COLO668 (cell line): Measurements from ENCODE around the gene OSBPL10.
"Not testable (repeated sequence)": the region's sequence is repeated elsewhere in the genome, so short reads cannot be mapped to it uniquely, and the experiment has no call there.

Experiments
- DNase-seq: peaks from one replicate; lab custom pipeline; 2025; ENCODE audit not compliant: unreplicated experiment; lab: John Stamatoyannopoulos, UW

Gene OSBPL10

GRCh38 chr3:31892916-31893573 is 88.0 kb downstream of the OSBPL10 start:
- DNase-seq, result no peak

GRCh38 chr3:31892500-31892899 is 88.6 kb downstream of the OSBPL10 start:
- no peak for DNase-seq

GRCh38 chr3:31891876-31892455 is 89.1 kb downstream of the OSBPL10 start:
- DNase-seq, result no peak

- no peak for DNase-seq
These were observed 90.2 kb downstream of the OSBPL10 start for GRCh38 chr3:31890742-31891469.

- DNase-seq, result no peak
These were observed 91.1 kb downstream of the OSBPL10 start for GRCh38 chr3:31890007-31890406.

GRCh38 chr3:31885235-31885634 is 95.8 kb downstream of the OSBPL10 start:
- DNase-seq, result no peak

- DNase-seq, result no peak
These were observed 96.8 kb downstream of the OSBPL10 start for GRCh38 chr3:31884251-31884650.

- no peak for DNase-seq
These were observed 98.2 kb downstream of the OSBPL10 start for GRCh38 chr3:31882895-31883294.

GRCh38 chr3:31882431-31882830 is 98.6 kb downstream of the OSBPL10 start:
- no peak for DNase-seq

GRCh38 chr3:31880482-31881078 is 100.5 kb downstream of the OSBPL10 start:
- no peak for DNase-seq

- DNase-seq, result no peak
These were observed 101.0 kb downstream of the OSBPL10 start for GRCh38 chr3:31880020-31880419.

- no peak for DNase-seq
These were observed 101.7 kb downstream of the OSBPL10 start for GRCh38 chr3:31879365-31879764.

- DNase-seq, result no peak
These were observed 102.7 kb downstream of the OSBPL10 start for GRCh38 chr3:31878231-31878838.

GRCh38 chr3:31876331-31876730 is 104.7 kb downstream of the OSBPL10 start:
- DNase-seq, result no peak

GRCh38 chr3:31875437-31875836 is 105.6 kb downstream of the OSBPL10 start:
- DNase-seq, result no peak

- no peak for DNase-seq
These were observed 107.7 kb downstream of the OSBPL10 start for GRCh38 chr3:31873254-31873820.

- no peak for DNase-seq
These were observed 109.0 kb downstream of the OSBPL10 start for GRCh38 chr3:31871939-31872507.

- DNase-seq, result not testable (repeated sequence)
These were observed 111.0 kb downstream of the OSBPL10 start for GRCh38 chr3:31870111-31870510.

GRCh38 chr3:31868236-31868635 is 112.8 kb downstream of the OSBPL10 start:
- DNase-seq, result no peak

- no peak for DNase-seq
These were observed 118.3 kb downstream of the OSBPL10 start for GRCh38 chr3:31862666-31863279.
